ENCODE results near the gene VPS52.
A peak's percentile ranks its signal among the peaks of the same experiment; 100 is the strongest.

The VPS52 gene

GRCh38 chr6:33294086-33294823 lies 22.6 kb upstream of the VPS52 start:
- TF ChIP-seq CTCF (conservative IDR thresholded peaks at IDR 0.05): no peak
- H3K27ac ChIP-seq: peak overlapping the region; percentile 99

- no peak overlapping the region; the same call in 1 of the 2 replicates for H3K27ac ChIP-seq
- TF ChIP-seq CTCF (conservative IDR thresholded peaks at IDR 0.05): no peak
Measured at GRCh38 chr6:33292996-33293682, 21.5 kb upstream of the VPS52 start.

GRCh38 chr6:33290459-33290858 lies 18.8 kb upstream of the VPS52 start:
- H3K27ac ChIP-seq: peak overlapping the region; percentile 81
- no peak for TF ChIP-seq CTCF (conservative IDR thresholded peaks at IDR 0.05)

- H3K27ac ChIP-seq: peak overlapping the region; percentile 81
- TF ChIP-seq CTCF (conservative IDR thresholded peaks at IDR 0.05): no peak
Measured at GRCh38 chr6:33289784-33290315, 18.2 kb upstream of the VPS52 start.

- peak within 1 kb of the TSS; percentile 81 for H3K27ac ChIP-seq
- no peak for TF ChIP-seq CTCF (conservative IDR thresholded peaks at IDR 0.05)
Measured at GRCh38 chr6:33288921-33289783, 17.5 kb upstream of the VPS52 start, which contains the start of the genes PFDN6 and WDR46. PFDN6 (plus strand) TSS chr6:33289601; CDS start chr6:33289857, 256 bp downstream. WDR46 (minus strand) TSS chr6:33289239; CDS start chr6:33289170, 69 bp downstream.

GRCh38 chr6:33288141-33288920 lies 16.7 kb upstream of the VPS52 start:
- TF ChIP-seq CTCF (conservative IDR thresholded peaks at IDR 0.05): no peak
- H3K27ac ChIP-seq: peak overlapping the region; percentile 81

Data from VCaP (cell line).